DOHH2 (cell line): Measurements from ENCODE around the gene BANK1.

Source experiments
- H3F3A ChIP-seq: fragments of 200-600 bp; sonication (generic), shearing (Covaris generic); 2 replicates; pipeline ENCODE4 v1.6.0; 2016; ENCODE audit warnings: antibody characterized with exemption, mild to moderate bottlenecking; ENCODE audit not compliant: control insufficient read depth, insufficient read depth
- H3K27ac ChIP-seq: fragments of 200-600 bp; sonication (generic); 2 replicates; pipeline ENCODE4 v1.5.1; 2014; ENCODE audit warnings: low read depth, mild to moderate bottlenecking, low read length, moderate library complexity
- H3K27me3 ChIP-seq: fragments of 200-600 bp; sonication (generic); 2 replicates; pipeline ENCODE4 v1.6.1; 2014; ENCODE audit warnings: mild to moderate bottlenecking, low read length, mixed read lengths; ENCODE audit not compliant: control insufficient read depth
- H3K36me3 ChIP-seq: fragments of 200-600 bp; sonication (generic); 2 replicates; pipeline ENCODE4 v1.6.1; 2014; ENCODE audit warnings: mild to moderate bottlenecking, low read length, moderate library complexity, mixed read lengths; ENCODE audit not compliant: control insufficient read depth
- H3K4me1 ChIP-seq: fragments of 200-600 bp; sonication (generic); 2 replicates; pipeline ENCODE4 v1.6.1; 2014; ENCODE audit warnings: mild to moderate bottlenecking, low read length, mixed read lengths; ENCODE audit not compliant: control insufficient read depth
- H3K4me2 ChIP-seq: fragments of 200-600 bp; sonication (generic); 2 replicates; pipeline ENCODE4 v1.6.0; 2014; ENCODE audit warnings: mild to moderate bottlenecking, low read length, moderate library complexity
- H3K4me3 ChIP-seq: fragments of 200-600 bp; sonication (generic); 2 replicates; pipeline ENCODE4 v1.5.1; 2014; ENCODE audit warnings: mild to moderate bottlenecking, low read length, mixed read lengths
- H3K79me2 ChIP-seq: fragments of 200-600 bp; sonication (generic); 2 replicates; pipeline ENCODE4 v1.6.1; 2014; ENCODE audit warnings: mild to moderate bottlenecking, low read length, mixed read lengths; ENCODE audit not compliant: control insufficient read depth
- H3K9me2 ChIP-seq: fragments of 200-600 bp; sonication (generic); replicated peaks from 2 replicates; pipeline ENCODE4 v1.6.1; 2014; ENCODE audit warnings: mild to moderate bottlenecking, low read length, mixed read lengths; ENCODE audit not compliant: control insufficient read depth
- H3K9me3 ChIP-seq: fragments of 200-600 bp; sonication (generic); 2 replicates; pipeline ENCODE4 v1.6.1; 2014; ENCODE audit warnings: antibody characterized with exemption, low read length, mixed read lengths; ENCODE audit not compliant: control insufficient read depth, insufficient read depth
- H4K20me1 ChIP-seq: fragments of 200-600 bp; sonication (generic); 2 replicates; pipeline ENCODE4 v1.6.0; 2014; ENCODE audit warnings: low read depth, mild to moderate bottlenecking, antibody characterized with exemption, low read length, moderate library complexity; ENCODE audit not compliant: control insufficient read depth, insufficient read depth
- CTCF ChIP-seq: fragments of 200-600 bp; sonication (generic); IDR thresholded peaks from one replicate; pipeline ENCODE4 v1.5.1; 2014; ENCODE audit warnings: antibody characterized with exemption, mild to moderate bottlenecking, low read depth, low read length; ENCODE audit not compliant: poor library complexity, severe bottlenecking
- EZH2phosphoT487 ChIP-seq: fragments of 200-600 bp; sonication (generic); IDR thresholded peaks from 2 replicates; pipeline ENCODE4 v1.6.1; 2017; ENCODE audit warnings: borderline replicate concordance, mild to moderate bottlenecking, antibody characterized with exemption, low read length, moderate library complexity, mixed read lengths

Gene BANK1

GRCh38 chr4:101792056-101792590 is 1.6 kb downstream of the BANK1 start:
- Histone ChIP-seq H3K27ac (no peak overlapping the region), H3K4me3 (no peak overlapping the region), H3K36me3 (no peaks in the 10 kb centered on the region), H3K4me2 (no peak overlapping the region), H3F3A (peaks cover 5% of the 10 kb centered on the region; the same call in 1 of the 2 replicates), H3K27me3 (peaks cover 57% of the 10 kb centered on the region), H4K20me1 (no peaks in the 10 kb centered on the region), H3K9me2 (no peaks in the 10 kb centered on the region), H3K9me3 (no peaks in the 10 kb centered on the region), H3K79me2 (no peaks in the 10 kb centered on the region), H3K4me1 (peaks cover 26% of the 10 kb centered on the region)
- TF ChIP-seq CTCF, result no peak

- H3K36me3 ChIP-seq, result no peaks in the 10 kb centered on the region
- H3K9me2 ChIP-seq, result no peaks in the 10 kb centered on the region
- H3K27ac ChIP-seq, result no peak overlapping the region
- no peaks in the 10 kb centered on the region for H3K79me2 ChIP-seq
- H3K4me1 ChIP-seq, result peaks cover 26% of the 10 kb centered on the region
- H3K9me3 ChIP-seq, result no peaks in the 10 kb centered on the region
- no peak overlapping the region for H3K4me2 ChIP-seq
- no peak overlapping the region for H3K4me3 ChIP-seq
- H3K27me3 ChIP-seq, result peaks cover 55% of the 10 kb centered on the region
- H4K20me1 ChIP-seq, result no peaks in the 10 kb centered on the region
- H3F3A ChIP-seq, result peaks cover 5% of the 10 kb centered on the region; the same call in 1 of the 2 replicates
- TF ChIP-seq EZH2phosphoT487 (no peak), CTCF (no peak)
Observed at GRCh38 chr4:101793397-101793796, 2.9 kb downstream of the BANK1 start.

GRCh38 chr4:101794806-101795205 is 4.3 kb downstream of the BANK1 start:
- Histone ChIP-seq H3K79me2 (no peaks in the 10 kb centered on the region), H3K27ac (no peak overlapping the region), H3F3A (peaks cover 3% of the 10 kb centered on the region; the same call in 1 of the 2 replicates), H3K36me3 (no peaks in the 10 kb centered on the region), H3K9me3 (no peaks in the 10 kb centered on the region), H3K4me1 (peaks cover 25% of the 10 kb centered on the region), H3K4me3 (no peak overlapping the region), H3K4me2 (no peak overlapping the region), H3K9me2 (no peaks in the 10 kb centered on the region), H3K27me3 (peaks cover 48% of the 10 kb centered on the region), H4K20me1 (no peaks in the 10 kb centered on the region)
- TF ChIP-seq EZH2phosphoT487, result no peak
- TF ChIP-seq CTCF, result no peak
